GM10266 (cell line): ENCODE measurements around the gene FGFR2.

Experiments used
- DNase-seq: peaks from one replicate; pipeline ENCODE4 v3.0.0; 2012; ENCODE audit errors: extremely low spot score
- CTCF ChIP-seq: IDR thresholded peaks from 2 replicates; pipeline ENCODE4 v1.5.1; 2012; ENCODE audit warnings: mild to moderate bottlenecking, low read depth; ENCODE audit not compliant: control insufficient read depth, insufficient read depth; ENCODE audit errors: missing control alignments

Gene FGFR2

GRCh38 chr10:121455377-121455776 is 142.9 kb downstream of the FGFR2 start:
- no peak for DNase-seq
- TF ChIP-seq CTCF: no peak

- no peak for TF ChIP-seq CTCF
- no peak for DNase-seq
These were observed 143.5 kb downstream of the FGFR2 start for GRCh38 chr10:121454781-121455180.

GRCh38 chr10:121453160-121453559 is 145.1 kb downstream of the FGFR2 start:
- TF ChIP-seq CTCF: no peak
- DNase-seq: no peak

- no peak for TF ChIP-seq CTCF
- DNase-seq: no peak
These were observed 145.7 kb downstream of the FGFR2 start for GRCh38 chr10:121452581-121452980.

GRCh38 chr10:121450247-121450646 is 148.0 kb downstream of the FGFR2 start:
- no peak for DNase-seq
- TF ChIP-seq CTCF: no peak

- DNase-seq: no peak
- no peak for TF ChIP-seq CTCF
These were observed 148.7 kb downstream of the FGFR2 start for GRCh38 chr10:121449482-121449924.

GRCh38 chr10:121448766-121449421 is 149.3 kb downstream of the FGFR2 start:
- DNase-seq: no peak
- no peak for TF ChIP-seq CTCF
